Activated naive CD4-positive, alpha-beta T cell treated with anti-CD3 and anti-CD28 coated beads, Interleukin-2, amount 50 U/mL, for 24 hours (primary cell): ENCODE measurements around the gene TEKT3.
A peak's percentile ranks its signal among the peaks of the same experiment; 100 is the strongest.

Experiments used
- H3K27ac Mint-ChIP-seq: one replicate; pipeline ENCODE4 v1.8.0; 2021; ENCODE audit warnings: mild to moderate bottlenecking, mixed read lengths
- H3K27me3 Mint-ChIP-seq: one replicate; pipeline ENCODE4 v1.8.0; 2021; ENCODE audit warnings: mixed read lengths
- H3K36me3 Mint-ChIP-seq: one replicate; pipeline ENCODE4 v1.8.0; 2021; ENCODE audit warnings: mixed read lengths
- H3K4me1 Mint-ChIP-seq: one replicate; pipeline ENCODE4 v1.8.0; 2021; ENCODE audit warnings: mixed read lengths
- H3K4me3 Mint-ChIP-seq: one replicate; pipeline ENCODE4 v1.8.0; 2021; ENCODE audit warnings: mild to moderate bottlenecking, mixed read lengths
- H3K9me3 Mint-ChIP-seq: one replicate; pipeline ENCODE4 v1.8.0; 2021; ENCODE audit warnings: mixed read lengths

TEKT3 gene

DNA sequence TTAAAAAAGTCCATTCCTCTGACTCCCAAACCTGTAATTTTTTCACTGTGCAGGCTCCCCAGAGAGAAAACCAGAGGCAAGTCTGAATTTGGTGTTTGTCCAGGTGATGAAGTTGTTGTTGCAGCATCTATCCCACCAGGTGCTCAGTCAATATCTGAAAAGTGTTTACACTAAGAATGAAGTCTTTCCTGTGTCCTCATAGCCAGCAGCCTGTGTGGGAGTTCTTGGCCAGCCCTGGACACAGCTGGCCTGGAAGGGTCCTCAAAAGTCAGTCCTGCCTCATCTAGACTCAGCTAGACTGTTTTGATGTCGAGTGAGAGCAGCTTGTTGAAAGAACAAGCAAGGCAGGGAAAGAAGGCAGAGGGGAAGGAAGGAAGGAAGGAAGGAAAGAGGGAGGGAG is 72.9 kb downstream of the TEKT3 start:
- Mint-ChIP-seq H3K27me3 (peaks cover 15% of the 10 kb centered on the region), H3K27ac (no peak overlapping the region), H3K36me3 (no peaks in the 10 kb centered on the region), H3K4me3 (no peak overlapping the region), H3K9me3 (no peaks in the 10 kb centered on the region), H3K4me1 (no peaks in the 10 kb centered on the region)

DNA sequence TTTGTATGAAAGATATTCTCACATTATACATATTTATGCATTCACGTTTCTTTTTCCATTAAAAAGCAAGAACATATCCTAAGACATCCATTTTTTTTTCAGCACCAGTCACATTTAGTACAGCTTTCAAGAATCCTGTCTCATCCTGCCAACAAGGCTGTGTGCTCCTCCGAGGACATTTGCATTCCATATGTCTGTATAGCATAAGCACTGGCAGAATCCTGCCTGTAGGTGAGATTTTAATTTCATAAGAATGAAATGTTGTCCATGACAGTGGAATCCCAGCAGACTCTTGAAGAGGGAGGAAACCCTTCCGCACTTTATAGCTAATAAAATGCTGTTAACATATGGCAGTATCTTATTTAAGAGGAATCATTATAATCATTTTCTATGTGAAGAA is 73.4 kb downstream of the TEKT3 start:
- H3K36me3 Mint-ChIP-seq: no peaks in the 10 kb centered on the region
- no peak overlapping the region for H3K4me3 Mint-ChIP-seq
- H3K27me3 Mint-ChIP-seq: peaks cover 15% of the 10 kb centered on the region
- H3K9me3 Mint-ChIP-seq: no peaks in the 10 kb centered on the region
- no peak overlapping the region for H3K27ac Mint-ChIP-seq
- H3K4me1 Mint-ChIP-seq: no peaks in the 10 kb centered on the region

DNA sequence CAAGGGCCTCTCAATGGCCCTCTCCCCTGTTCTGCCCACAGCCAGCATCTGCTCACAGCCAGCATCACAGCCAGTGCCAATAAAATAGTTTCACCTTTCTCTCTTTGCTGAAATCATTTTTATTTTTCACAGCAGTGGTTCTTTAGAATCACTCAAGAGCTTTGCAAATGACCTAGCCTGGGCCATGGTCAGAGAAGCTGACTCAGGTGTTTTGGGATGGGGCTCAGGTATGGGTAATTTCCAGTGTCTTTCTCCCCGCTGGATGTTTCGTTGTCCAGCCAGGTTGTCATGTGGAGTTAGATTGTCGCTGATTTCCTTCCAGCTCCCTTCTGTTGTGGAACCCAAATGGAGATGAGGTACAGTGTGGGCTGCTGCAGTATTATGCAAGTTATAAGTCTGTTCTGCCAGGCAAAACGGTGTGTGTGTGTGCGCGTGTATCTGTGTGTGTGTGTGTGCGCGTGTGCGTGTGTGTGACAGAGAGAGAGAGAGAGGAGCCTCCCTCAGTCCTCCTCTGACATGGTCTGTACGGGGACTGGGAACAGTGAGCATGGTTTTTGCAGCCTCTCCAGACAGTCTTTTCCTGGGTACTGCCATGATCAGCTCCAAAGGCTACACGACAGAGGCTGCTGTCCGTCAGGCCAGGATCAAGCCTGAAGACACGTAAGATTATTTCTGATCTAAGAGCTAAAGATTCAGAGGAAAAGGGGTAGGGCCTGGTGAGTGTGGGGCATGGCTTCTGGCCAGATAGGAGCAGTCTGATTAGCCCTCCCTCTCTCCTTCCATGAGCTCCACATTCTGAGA is 74.9 kb downstream of the TEKT3 start:
- Mint-ChIP-seq H3K27ac (no peak overlapping the region), H3K4me3 (no peak overlapping the region), H3K36me3 (no peaks in the 10 kb centered on the region), H3K4me1 (peaks cover 3% of the 10 kb centered on the region), H3K27me3 (peaks cover 19% of the 10 kb centered on the region), H3K9me3 (no peaks in the 10 kb centered on the region)

DNA sequence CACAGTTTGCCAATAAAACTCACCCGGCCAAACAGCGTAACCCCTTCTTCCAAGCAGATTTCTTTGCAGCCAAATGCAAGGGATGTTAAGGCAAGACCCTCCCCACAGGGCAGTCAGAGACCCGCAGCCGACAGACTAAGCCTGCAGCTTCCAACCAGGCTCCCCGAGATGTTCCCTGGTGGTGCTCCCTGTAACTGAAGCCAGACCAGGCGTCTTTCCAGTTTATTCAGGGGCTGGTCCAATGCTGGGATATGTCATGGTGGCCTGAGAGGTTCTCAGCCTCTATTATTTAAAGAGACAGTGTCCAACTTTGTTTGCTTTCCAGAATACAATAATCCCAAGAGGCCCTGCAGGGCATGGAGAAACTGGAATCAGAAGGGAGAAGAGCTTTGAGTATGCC is 76.3 kb downstream of the TEKT3 start, which contains the start of gene PMP22:
Gene PMP22, minus strand, starts transcription at position 196 of the 400 bp plus-strand sequence. CDS start 4,599 bp downstream, outside the sequence.
- H3K4me1 Mint-ChIP-seq: peaks cover 8% of the 10 kb centered on the region
- H3K4me3 Mint-ChIP-seq: no peak within 1 kb of the TSS
- no peak within 1 kb of the TSS for H3K27ac Mint-ChIP-seq
- no peaks in the 10 kb centered on the region for H3K36me3 Mint-ChIP-seq
- no peaks in the 10 kb centered on the region for H3K9me3 Mint-ChIP-seq
- peaks cover 25% of the 10 kb centered on the region for H3K27me3 Mint-ChIP-seq

DNA sequence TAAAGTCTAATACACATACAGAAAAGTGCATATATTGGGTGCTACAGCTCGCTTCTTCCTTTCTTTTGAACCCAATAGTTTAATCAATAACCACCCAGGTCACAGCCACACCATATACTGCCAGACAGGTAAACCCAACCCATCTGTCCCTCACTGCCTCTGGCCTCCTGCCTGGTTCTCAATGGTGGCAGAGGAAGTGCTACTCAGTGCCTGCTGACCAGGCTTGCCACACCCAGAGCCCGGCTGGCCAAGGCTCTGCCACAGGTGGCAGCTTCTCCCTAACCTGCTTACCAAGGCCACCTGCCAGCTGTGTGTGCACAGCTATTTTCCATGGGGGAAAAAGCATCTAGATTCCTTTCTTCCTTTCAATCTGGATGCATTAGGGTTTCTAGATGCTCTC is 76.9 kb downstream of the TEKT3 start:
- Mint-ChIP-seq H3K4me3 (no peak overlapping the region), H3K27me3 (peaks cover 26% of the 10 kb centered on the region), H3K36me3 (no peaks in the 10 kb centered on the region), H3K27ac (no peak overlapping the region), H3K4me1 (peaks cover 10% of the 10 kb centered on the region), H3K9me3 (no peaks in the 10 kb centered on the region)

DNA sequence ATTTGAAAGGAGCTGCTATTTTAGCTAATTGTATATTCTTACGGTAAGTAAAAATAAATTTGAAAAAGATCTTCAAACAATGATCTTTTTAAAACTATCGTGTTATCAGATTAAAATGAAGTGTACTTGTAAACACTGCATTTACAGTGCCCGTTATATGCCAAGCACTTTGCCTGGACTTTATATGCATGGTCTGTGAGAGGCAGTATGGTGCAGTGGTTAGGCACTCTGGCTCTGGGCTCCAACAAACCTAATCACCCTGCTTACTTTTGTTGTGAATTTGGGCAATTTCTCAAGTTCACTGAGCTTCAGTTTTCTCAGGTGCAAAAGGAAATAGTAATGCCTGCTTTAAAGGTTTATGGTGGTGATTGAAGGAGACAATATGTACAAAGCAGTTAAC is 77.7 kb downstream of the TEKT3 start:
- Mint-ChIP-seq H3K27me3 (peaks cover 33% of the 10 kb centered on the region), H3K4me3 (no peak overlapping the region), H3K9me3 (no peaks in the 10 kb centered on the region), H3K27ac (no peak overlapping the region), H3K4me1 (peaks cover 10% of the 10 kb centered on the region), H3K36me3 (no peaks in the 10 kb centered on the region)

DNA sequence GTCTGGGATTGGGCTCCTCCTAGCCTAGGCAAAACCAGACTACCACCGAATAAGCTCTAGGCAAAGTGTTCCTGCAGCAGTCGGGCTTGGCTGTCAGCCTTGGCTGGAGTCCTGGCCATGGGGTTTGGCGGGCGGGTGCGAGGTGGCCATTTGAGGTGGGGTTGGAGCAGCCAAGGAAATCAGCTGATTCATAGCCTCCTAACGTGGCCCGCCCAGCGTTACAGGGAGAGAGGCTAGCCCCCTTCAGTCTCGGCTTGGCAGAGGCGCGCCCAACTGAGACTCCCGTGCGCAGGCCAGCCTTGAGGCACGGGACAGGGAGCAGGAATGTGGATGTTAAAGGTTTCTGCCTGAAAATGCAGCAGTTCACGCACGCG is 78.2 kb downstream of the TEKT3 start:
- Mint-ChIP-seq H3K27me3 (peaks cover 37% of the 10 kb centered on the region), H3K4me1 (peaks cover 10% of the 10 kb centered on the region), H3K36me3 (no peaks in the 10 kb centered on the region), H3K9me3 (no peaks in the 10 kb centered on the region), H3K4me3 (no peak overlapping the region), H3K27ac (no peak overlapping the region)

DNA sequence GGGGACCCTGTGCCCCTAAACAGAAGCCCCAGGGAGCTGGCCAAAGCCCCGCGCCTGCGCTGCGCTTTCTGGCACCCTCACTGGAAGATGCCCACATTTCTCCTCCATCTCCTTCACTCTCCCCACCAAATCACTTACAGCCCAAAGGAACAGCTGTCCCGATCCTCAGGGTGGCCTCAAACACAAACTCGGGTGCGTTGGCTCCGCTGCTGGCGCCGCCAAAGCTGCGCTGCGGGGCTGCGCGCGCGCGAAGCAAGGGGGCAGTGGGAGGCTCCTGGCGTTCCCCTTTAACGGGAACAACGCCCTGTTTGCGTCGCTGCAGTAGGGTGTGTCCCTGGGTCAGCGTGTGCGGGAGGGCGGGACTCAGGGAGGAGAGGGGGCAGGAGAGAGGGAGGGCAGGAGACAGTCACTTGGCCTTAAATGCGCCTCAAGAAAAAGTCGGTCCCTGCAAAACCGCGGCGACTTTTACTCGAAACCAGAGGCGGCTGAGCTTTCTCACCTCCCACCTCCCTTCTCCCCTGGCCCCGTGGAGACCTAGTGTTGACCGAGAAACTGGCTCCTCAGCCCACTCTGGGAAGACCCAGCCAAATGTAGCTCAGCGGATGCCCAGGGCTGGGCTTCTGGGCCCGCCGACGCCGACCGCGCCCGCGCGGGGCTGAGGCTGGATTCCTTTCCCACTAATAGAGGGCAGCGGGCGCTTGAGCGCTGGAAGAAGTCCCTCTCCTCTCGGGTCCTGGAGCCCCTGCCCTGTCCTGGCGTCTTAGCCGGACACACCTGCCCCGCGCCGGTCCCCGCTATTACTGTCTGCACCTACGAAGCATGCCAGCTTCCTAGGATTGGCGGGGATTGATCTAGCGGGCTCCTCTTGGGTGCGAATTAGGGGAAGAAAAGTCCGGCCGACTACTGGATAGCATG is 78.8 kb downstream of the TEKT3 start:
- Mint-ChIP-seq H3K4me3 (peak overlapping the region; percentile 23), H3K9me3 (no peaks in the 10 kb centered on the region), H3K36me3 (no peaks in the 10 kb centered on the region), H3K4me1 (peaks cover 13% of the 10 kb centered on the region), H3K27ac (no peak overlapping the region), H3K27me3 (peaks cover 39% of the 10 kb centered on the region)

DNA sequence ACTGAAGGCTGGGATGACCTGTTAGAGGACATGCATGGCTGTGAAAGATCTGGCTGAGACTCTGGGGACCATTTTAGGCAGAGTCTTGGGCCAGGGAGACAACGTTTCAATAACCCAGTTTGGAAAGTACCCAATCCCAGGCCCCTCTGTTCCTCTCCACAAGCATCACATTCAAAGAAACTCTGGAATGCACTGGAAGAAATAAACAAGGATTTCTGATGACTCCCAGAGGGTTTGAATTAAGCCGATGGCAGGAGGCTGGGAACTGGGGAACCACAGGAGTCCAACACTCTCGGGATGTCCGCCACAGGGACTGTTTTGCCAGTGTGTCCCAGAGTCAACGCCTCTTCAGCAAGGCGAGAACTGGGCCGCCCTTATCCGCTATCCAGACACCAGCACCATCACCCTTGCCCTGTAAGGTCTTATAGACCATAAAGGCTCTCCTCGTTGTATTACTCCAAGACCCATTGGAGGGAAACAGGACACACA is 79.6 kb downstream of the TEKT3 start:
- H3K4me3 Mint-ChIP-seq: peak overlapping the region; percentile 23
- no peaks in the 10 kb centered on the region for H3K36me3 Mint-ChIP-seq
- H3K27me3 Mint-ChIP-seq: peaks cover 41% of the 10 kb centered on the region
- no peaks in the 10 kb centered on the region for H3K9me3 Mint-ChIP-seq
- peaks cover 20% of the 10 kb centered on the region for H3K4me1 Mint-ChIP-seq
- H3K27ac Mint-ChIP-seq: no peak overlapping the region

DNA sequence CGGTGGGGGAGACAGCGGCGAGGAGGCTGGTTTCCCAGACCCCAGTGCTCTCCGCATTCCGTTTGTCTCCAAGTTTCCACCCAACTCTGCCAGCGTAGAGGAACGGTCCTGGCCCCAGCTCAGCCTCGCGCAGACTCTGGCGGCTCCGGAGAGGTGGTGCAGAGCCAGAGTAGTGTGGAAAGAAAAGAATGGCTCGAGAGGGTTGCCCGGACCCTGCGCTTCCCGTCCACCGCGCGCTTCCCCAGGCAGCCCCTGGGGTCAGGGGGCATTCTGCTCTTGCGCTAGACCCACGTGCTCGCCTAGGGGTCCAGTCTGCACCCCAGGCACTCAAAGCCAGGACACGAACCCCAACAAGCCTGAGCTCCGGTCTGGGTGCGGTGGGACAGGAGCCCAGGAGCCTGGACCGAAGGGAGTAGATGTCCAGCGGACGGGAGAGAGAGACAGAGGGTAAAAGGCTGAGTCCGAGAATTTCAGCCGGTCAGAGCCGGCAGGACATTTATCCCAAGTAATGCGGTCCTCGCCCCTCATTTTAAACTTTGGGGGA is 80.1 kb downstream of the TEKT3 start:
- Mint-ChIP-seq H3K36me3 (no peaks in the 10 kb centered on the region), H3K27ac (no peak overlapping the region), H3K9me3 (no peaks in the 10 kb centered on the region), H3K4me1 (peaks cover 24% of the 10 kb centered on the region), H3K4me3 (no peak overlapping the region), H3K27me3 (peaks cover 42% of the 10 kb centered on the region)

DNA sequence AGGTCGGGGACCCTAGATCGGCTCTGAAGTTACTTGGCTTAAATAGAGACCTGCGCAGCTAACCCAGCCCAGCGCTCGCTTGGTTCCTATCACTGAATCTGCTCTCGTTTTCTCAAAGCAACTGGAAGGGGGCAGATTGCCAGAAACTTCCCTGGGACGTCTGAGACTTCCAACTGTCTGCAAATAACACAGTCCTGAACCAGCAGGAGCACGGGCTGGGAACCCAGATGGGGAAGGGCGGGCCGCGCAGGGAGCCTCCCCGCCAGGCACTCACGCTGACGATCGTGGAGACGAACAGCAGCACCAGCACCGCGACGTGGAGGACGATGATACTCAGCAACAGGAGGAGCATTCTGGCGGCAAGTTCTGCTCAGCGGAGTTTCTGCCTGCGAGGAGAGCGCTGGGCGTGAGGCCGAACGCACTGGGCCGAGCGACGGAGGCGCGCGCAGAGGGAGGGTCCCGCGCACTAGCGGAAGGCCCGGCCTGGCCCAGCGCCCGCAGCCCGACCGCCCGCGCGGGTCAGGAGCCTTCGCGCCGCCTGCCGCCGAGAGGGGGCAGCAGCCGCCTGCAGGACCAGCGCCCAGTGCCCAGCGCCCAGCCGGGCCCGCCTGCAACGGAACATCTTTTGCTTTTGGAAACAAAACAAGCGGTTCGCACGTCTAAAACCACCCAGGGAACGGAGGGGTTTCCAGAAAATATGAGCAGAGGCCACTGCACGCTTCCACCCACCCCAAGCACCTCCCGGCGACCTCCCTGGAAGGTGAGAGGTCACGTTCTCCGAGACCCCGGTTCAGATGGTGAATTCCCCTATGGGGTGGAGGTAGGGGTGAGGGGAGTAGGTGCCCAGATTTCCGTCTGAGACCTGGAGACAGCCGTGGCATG is 80.8 kb downstream of the TEKT3 start:
- H3K9me3 Mint-ChIP-seq: no peaks in the 10 kb centered on the region
- no peak overlapping the region for H3K27ac Mint-ChIP-seq
- H3K36me3 Mint-ChIP-seq: no peaks in the 10 kb centered on the region
- H3K4me1 Mint-ChIP-seq: peaks cover 24% of the 10 kb centered on the region
- peaks cover 43% of the 10 kb centered on the region for H3K27me3 Mint-ChIP-seq
- H3K4me3 Mint-ChIP-seq: peak overlapping the region; percentile 83

DNA sequence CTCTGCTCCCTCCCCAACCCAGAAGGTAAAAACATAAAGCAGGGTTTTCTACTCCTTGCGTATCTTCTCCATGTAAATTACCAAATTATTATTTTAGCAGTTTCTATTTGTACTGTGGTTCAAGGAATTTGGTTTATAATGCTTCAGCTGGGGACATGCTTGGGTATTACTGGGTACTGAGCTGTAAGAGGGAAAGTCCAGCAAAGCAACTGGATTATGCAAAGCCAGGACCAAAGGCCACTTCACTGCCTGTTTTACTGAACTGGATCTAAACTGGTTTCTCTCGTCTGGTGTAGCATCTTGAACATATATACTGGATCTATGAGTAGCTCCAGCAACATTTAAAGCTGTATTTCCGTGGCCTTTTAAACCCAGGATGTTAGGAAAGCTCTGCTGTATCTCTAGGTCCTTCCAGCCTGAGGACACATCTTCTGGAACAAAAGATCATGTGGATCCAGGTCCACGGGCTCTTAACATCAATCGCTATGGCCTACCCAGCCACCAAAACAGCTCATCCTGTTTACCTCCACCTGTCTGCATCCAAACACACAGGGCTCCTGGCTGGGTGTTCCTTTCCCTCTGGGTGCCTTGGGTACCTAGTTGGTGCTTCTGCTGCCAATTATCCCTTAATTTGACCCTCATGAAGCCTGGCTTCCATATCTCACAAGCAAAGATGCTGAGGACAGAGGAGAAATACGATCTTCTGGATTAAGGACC is 83.4 kb downstream of the TEKT3 start:
- Mint-ChIP-seq H3K9me3 (no peaks in the 10 kb centered on the region), H3K36me3 (no peaks in the 10 kb centered on the region), H3K4me1 (peaks cover 24% of the 10 kb centered on the region), H3K27me3 (peaks cover 43% of the 10 kb centered on the region), H3K27ac (no peak overlapping the region), H3K4me3 (no peak overlapping the region)

DNA sequence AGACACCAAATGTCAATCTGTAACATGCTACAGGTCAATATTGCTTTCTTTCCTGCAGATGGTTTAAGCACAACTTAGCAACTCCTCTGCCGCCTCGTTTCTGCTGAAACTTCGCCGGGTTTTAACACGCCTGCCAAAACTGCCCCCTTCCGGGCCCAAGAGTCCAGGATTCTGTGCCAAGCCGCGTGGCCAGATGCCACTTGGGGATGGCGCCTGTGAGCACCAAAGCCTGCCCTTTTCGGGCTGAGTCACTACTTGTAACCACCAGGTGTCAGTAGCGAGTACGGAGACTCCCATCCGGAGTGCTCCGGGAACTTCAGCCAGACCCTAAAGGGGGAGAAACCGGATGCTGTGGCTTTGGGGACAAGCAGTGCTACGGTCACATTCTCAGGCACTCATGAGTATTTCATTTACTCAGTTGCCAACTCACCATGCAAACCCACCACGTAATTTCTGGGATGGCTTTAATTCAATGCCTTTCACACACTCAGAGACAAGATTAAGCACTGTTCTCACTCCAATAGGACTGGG is 84.1 kb downstream of the TEKT3 start:
- no peaks in the 10 kb centered on the region for H3K36me3 Mint-ChIP-seq
- H3K27ac Mint-ChIP-seq: no peak overlapping the region
- H3K27me3 Mint-ChIP-seq: peaks cover 42% of the 10 kb centered on the region
- H3K9me3 Mint-ChIP-seq: no peaks in the 10 kb centered on the region
- H3K4me1 Mint-ChIP-seq: peaks cover 24% of the 10 kb centered on the region
- H3K4me3 Mint-ChIP-seq: no peak overlapping the region

DNA sequence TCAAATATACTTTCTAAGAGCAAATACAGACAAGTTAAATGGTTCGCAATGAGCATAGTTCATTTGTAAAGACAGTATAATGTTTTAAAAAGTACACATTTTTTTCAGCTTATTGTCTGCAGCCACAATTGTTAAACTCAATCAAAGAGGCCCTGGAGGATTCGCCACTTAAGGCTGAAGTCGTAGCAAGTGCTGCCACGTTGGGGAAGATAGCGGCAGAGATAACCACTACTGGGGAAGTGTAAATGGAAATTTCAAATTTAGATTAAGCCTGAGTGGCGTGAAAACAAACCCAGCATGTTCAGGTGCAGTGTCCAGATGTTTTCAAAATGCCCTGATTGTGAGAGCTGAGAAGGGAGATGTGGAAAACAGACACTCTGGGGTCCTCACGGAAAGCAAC is 84.7 kb downstream of the TEKT3 start:
- H3K36me3 Mint-ChIP-seq: no peaks in the 10 kb centered on the region
- peaks cover 38% of the 10 kb centered on the region for H3K27me3 Mint-ChIP-seq
- peaks cover 21% of the 10 kb centered on the region for H3K4me1 Mint-ChIP-seq
- H3K9me3 Mint-ChIP-seq: no peaks in the 10 kb centered on the region
- H3K27ac Mint-ChIP-seq: no peak overlapping the region
- no peak overlapping the region for H3K4me3 Mint-ChIP-seq
